ENCODE data around the gene MTHFD1.

DNA sequence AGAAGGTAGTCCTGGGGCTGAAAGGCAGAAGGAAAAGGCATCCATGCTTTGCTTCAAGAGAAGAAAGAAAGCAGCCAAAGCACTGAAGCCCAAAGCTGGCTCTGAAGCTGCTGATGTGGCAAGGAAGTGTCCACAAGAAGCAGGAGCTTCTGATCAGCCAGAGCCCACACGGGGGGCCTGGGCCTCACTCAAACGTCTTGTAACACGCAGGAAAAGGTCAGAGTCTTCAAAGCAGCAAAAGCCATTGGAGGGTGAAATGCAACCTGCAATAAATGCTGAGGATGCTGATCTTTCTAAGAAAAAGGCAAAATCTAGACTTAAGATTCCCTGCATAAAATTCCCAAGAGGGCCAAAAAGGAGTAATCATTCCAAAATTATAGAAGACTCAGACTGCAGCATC is 80.3 kb downstream of the MTHFD1 start:
- TF ChIP-seq SMC3 (IDR thresholded peaks at IDR 0.05; ENCODE audit: low read depth, low read length) (no peak), POLR2A (IDR thresholded peaks at IDR 0.05; ENCODE audit: low read depth, low read length) (no peak), MXI1 (IDR thresholded peaks at IDR 0.05; ENCODE audit: borderline replicate concordance, low read depth, low read length) (no peak)
- TF ChIP-seq, protein P1, sequence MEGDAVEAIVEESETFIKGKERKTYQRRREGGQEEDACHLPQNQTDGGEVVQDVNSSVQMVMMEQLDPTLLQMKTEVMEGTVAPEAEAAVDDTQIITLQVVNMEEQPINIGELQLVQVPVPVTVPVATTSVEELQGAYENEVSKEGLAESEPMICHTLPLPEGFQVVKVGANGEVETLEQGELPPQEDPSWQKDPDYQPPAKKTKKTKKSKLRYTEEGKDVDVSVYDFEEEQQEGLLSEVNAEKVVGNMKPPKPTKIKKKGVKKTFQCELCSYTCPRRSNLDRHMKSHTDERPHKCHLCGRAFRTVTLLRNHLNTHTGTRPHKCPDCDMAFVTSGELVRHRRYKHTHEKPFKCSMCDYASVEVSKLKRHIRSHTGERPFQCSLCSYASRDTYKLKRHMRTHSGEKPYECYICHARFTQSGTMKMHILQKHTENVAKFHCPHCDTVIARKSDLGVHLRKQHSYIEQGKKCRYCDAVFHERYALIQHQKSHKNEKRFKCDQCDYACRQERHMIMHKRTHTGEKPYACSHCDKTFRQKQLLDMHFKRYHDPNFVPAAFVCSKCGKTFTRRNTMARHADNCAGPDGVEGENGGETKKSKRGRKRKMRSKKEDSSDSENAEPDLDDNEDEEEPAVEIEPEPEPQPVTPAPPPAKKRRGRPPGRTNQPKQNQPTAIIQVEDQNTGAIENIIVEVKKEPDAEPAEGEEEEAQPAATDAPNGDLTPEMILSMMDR (conservative IDR thresholded peaks at IDR 0.05; ENCODE audit: low read depth, low read length): no peak

Measured in IMR-90 (cell line).